DMS153 (cell line): ENCODE results near the gene SH3TC1.

Experiments
- DNase-seq: peaks from one replicate; lab custom pipeline; 2025; lab: John Stamatoyannopoulos, UW

SH3TC1 gene

DNA sequence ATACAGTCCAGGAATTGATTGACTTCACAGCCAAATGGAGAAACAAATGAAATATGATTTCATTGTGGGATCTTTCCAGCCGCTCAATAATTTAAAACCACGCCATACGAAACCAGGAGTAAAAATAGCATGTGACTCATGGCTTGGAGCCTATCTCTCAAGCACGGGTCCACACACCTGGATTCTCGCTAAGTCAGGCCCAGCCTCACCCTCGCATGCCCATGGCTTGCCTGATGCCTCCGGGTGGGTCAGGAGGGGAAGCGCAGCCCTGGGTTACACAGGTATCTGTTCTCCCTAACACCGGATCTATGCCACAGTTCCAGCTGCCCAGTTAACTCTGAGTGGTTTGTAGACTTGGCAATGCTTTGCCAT, 34.9 kb upstream of the SH3TC1 start:
- DNase-seq = no peak

DNA sequence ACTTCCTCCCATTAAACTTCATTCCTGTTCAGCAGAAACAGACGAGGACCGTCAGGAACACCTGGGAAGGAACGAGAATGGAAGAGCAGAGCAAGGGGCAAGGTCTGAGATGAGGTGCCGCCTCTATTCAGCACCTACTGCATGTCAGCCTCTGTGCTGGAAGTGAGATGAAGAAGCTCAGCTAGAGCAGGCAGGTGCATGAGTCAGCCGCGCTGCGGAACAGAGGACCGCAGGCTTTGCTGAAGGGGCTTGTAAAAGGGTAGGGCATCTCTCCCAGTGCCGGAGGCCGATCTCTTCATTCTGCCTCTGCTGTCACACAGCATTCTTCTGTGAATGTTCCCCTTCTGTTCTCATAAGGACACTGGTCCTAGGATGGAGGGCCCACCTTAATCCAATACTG, 34.4 kb upstream of the SH3TC1 start:
- no peak for DNase-seq

DNA sequence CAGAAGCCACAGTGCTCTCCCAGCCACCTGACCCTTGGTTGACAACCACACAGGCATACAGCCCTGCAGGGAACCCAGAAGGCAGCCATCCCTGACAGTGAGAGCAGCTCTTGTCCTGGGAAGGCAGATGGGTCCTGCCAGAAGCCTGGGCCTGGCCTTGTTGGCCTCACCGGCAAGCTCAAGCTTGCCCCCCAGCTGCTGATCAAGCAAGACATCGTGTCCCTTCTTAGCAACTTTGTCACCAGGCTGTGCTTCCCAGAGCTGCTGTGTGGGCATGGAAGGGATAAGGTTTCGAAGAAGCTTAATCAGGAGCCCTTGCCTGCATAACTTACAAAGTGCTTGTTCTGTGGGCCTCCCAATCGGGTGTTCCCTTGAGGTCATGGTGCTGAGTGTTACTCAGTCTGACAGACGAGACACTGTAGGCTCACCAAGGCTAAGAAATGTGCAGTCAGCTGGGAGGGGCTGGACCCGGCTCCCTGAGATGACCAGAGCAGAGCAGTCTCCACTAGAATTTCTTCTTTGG, 33.7 kb upstream of the SH3TC1 start:
- no peak for DNase-seq

DNA sequence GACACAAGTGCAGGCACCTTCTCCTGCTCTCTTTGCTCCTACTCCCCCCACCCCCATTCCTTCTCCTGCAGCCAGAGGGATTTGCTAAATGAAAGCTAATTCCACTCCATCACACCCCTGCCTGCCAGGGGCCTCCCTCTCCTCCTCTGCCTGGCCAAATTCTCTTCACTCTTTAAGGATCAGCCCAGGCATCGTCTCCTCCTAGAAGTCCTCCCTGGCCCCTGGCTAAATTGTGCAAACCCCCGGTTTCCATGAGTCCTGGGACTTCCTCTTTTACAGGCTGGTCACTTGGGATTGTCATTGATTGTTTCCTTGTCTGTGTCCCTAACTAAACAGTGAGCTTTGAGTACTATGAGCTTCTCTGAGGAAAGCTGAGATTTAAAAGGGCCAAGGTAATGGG, 31.8 kb upstream of the SH3TC1 start:
- no peak for DNase-seq

DNA sequence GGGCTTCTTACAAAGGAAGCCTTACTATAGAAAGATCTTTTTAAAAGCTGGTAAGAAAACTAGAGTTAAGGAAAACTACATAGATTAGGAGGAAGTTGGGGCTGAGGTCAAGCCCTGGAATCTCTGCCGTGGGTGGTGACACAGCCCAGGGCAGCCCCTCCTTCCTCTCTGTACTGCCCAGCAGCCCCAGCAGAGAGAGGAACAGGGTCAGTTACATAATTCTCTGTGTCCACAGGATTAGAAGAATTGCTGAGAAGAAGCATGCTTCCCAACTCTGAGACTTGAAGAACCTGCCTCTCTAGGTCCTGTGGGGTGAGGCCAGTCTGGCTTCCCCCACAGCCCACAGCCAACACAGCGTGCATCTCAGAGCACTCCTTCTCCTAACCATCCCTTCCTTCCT, 31.3 kb upstream of the SH3TC1 start:
- no peak for DNase-seq

DNA sequence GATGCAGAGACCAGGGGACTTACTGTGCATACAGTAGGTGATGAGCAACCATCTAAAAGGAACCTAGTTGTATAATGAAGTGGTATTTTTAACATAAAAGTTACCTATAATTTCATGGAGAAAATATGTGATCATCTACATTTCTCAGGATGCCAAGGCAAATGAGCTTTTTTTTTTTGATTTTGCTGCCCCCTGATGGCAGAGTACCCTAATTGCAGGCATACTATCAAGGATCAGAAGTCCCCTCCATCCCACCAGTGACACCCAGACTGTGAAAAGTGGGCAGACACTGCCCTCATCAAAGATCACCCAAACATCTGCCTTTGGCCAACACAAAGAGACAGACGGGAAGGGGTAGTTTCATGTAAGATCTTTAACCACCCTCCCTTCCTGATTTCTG, 30.9 kb upstream of the SH3TC1 start:
- DNase-seq = no peak

DNA sequence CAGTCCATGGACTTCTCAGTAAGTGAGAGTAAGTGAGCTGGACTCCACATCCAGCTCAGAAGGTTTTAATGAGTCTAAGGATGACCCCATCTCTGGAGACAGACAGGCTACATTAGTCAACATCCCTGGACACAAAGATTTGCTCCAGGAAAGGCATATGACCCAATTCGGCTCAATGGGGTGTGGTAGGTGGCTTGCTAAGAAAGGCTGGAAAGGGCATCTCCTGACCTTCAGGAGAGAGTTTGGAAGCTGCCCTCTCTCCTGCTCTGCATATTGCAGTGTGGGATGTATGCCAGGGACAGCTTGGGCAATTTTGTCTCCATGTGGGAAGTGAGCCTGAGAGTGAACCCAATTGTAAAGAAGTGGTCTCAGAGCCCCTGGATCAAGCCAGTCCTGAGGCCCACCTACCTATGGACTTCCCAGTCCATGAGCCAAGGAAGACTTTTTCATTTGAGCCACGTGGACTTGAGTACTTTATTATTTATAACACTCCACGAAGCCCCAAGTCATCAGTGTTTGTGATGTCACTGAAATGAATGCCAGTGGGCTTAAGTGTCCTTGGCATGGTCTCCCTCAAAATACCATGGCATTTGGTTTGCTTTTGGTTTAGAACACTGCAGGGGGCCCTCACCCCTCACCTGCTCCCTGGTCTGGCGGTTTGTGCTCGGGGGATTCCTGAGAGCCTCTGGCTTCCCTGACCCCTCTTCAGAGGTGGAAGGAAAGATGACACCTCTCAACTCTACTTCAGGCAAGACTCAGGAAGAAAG, 30.1 kb upstream of the SH3TC1 start:
- no peak for DNase-seq

DNA sequence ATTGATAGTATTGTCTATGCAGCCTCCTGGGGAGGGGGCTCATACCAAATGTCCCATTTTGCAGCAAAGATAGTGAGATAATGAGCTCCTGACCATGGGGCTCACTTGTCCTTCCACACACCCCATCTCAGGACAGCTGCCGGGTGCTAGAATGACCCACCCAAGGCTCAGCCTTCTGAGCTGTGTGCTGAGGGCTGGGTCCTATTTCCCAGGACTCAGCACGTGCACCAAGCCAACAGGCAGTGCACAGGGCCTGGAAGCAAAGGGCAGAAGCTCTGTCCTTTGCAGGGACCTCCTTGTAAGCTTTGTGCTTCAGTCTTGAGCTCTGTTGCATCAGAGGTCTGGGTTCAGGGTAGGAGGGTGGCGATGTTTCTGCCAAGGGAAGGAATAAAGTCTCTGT, 29.3 kb upstream of the SH3TC1 start:
- no peak for DNase-seq

DNA sequence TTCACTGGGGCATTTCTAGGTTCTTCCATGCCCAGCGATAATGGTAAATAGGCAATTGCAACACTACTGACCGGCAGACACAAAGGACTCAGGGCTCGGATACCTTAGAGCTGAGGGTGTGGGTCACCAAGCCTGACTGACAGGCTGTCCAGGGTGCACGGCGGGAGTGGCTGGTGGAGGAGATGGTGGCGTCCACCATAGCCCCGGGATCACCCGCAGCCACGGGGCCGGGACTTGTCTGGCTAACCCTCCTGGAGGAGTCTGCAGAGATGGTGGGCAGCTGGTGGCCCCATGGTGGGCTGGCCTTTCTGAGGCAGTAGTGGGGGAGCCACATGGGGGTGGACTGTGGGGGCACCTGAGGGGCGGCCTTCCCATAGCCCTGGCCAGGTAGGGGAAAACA, 28.7 kb upstream of the SH3TC1 start:
- DNase-seq = no peak

DNA sequence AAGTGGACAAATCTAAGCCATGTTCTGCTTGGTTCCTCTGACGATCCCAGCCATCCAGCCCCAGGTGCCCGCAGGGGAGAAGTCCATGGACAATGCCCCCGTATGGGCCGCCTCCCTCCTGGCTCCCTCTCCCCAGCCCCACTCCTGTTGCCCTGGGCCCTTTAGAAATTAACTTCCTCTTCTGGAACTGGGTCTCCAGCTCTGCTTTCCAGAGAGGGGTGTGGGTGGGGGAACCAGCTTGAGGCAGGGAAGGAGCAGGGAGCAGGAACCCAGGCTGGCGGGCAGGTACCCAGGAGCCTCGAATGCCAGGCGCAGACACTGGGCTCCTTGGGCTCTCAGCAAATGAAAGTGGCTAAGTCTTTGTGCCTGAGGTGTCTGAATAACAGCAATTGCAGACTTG, 27.8 kb upstream of the SH3TC1 start:
- DNase-seq = no peak

DNA sequence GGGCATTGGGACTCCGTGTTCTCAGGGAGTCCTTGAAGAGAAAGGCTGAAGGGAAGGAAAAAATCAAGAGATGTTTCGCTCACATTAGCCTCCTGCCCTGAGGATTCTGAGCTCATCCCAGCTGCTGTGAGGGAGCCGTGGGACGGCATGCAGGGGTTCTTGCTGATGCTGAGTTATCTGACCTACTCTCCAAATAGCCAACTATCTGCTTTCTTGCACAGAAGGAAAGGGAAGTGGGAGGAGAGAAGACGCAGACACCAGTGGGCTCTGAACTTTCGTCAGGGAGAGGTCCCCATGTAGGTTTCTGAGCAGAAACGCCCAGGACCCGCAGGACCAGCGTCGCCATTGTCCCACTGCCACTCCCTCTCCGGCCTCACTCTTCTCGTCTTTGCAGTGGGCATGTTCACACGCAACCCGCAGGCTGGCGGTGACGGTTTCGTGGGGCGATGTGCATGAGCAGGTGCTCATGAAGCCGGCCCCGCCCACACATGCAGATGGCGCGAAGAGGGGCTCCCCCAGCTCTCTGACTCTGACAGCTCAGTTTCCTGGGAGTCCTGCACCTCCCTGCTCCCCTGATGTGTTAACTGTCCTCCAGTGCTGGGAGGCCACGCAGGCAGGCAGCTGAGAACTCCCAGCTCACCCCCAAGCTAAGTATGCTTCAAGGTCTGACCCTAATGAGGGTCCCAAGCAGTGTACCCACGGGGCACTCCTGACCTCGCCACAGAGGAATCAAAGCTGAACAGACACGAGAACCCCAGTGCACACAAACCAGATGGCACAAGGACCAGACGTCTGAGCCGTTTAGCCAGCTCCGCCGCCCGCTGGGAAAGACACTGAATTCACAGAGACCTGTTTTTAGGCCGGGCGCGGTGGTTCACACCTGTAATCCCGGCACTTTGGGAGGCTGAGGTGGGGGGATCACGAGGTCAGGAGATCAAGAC, 26.8 kb upstream of the SH3TC1 start:
- no peak for DNase-seq

DNA sequence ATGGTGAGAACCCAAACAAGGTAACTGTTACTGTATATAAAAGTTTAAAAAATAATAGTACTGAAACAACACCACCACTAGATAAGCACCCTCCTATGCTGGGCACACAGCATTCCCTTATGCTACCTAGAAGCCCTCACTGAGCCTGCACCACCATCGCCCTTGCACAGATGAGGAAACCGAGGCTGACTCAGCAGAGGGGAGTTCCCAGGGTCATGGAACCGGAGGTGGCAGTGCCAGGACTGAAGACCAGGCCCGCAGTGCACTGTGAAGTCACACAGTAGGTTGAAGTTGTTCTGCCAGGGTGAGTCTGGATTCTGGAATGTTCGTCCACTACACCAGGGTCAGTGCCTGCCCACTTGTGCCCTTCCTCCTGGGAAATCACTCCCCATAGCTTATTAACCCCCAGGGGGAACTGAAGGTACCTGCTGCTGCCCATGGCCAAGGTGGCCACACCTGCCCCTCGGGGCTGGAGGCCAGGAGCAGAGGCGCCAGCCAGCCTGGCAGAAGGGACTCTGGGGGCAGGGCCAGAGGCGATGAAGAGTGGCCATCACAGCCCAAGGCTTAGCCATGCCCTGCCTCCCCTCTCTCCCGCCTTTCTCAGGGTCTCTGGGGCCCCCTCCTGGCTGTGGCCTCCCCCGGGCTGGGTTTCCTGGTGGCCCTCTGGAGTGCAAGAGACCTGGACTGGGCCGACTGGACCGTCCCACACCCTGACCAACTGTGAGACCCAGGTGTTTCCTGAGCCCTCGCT, 25.4 kb upstream of the SH3TC1 start:
- no peak for DNase-seq

DNA sequence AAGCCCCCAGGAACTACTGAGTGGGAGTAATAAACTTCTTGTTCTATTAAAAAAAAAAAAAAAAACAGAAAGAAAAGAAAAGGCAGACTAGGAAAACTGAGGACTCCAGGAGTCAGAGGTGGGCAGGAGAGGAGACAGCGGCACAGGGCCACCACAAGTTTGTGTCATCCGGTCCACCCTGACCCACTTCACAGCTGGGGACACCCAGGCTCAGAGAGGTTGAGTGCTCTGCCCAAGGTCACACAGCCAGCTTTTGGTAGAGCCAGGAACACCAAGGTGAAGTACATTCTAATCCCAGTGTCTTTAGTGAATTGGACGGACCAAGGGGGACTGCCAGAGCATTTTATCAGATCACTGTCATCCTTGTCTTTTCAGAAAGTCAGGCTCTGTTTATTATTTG, 24.1 kb upstream of the SH3TC1 start:
- DNase-seq = no peak

DNA sequence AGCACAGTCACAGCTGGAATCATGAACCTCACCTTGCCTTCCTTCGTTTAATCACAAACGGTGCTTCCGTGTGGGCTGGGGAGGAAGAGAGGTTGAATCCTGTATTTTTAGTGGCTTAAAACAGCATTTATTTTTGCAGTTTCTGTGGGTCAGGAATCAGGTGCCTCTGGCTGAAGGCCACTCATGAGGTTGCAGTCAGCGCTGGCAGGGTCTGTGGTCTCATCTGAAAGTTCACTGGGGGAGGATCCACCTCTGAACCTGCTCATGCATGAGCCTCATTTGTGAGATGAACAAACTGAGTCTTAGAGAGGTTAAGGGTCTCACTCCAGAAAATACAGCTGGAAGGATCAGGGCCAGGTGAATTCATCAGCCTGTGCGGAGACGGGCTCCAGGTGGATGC, 23.4 kb upstream of the SH3TC1 start:
- DNase-seq = no peak

DNA sequence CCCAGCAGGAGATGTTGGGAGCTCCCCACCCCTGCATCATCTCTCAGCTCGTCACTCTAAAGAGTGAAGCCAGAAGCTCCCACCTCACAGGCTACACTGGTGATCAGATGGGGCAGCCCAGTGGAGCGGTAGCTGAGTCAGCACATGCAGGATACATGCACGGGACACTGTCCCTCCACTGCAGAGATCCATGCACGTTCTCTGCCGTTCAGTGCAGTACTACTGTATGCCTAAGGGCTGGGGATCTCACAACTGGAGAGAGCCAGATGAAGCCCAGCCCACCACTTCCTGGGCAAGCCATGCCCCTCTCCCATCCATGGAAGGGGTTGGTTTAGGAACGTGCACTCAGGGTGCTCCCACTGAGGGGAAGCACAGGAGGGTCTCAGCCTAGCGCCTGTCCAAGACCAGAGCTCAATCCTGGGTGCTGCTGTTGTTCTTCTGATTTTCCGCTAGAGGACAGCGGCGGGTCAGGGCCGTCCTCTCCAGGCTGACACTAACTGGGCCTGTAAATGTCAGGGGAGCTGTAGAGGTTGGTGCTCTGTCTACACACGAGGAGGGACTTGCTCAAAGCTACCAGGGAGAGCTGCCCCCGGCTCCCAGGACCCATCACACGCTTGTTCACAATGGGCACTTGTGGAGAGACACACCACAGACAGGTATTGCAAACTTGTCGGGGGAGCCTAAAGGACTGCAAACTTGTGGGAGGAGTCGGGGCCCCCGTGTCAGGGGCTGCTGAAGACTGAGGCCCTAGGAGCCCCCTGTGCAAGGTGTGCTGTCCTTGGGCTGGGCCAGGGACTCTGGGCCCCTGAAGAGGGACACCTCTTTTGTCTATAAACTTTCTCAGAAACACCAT, 22.3 kb upstream of the SH3TC1 start:
- DNase-seq = no peak

DNA sequence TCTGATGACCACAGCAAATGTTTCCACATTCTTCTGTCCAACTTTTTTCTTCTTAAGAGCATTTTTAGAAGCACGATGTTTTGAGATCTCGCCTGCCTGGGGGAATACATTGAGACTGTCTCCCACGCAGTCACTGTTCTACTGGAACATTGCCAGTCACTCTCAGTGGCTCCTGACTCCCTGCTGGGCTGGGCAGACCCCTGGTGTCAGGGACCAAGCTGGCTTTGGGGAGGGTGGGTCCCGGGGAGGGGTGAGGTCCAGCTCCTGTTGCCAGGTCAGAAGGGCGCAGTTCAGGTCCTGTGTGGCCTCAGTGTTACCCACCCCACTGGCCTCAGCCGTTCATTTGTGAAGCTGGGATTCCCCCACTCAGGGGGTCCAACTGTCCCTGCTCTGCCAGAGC, 21.5 kb upstream of the SH3TC1 start:
- DNase-seq = no peak

DNA sequence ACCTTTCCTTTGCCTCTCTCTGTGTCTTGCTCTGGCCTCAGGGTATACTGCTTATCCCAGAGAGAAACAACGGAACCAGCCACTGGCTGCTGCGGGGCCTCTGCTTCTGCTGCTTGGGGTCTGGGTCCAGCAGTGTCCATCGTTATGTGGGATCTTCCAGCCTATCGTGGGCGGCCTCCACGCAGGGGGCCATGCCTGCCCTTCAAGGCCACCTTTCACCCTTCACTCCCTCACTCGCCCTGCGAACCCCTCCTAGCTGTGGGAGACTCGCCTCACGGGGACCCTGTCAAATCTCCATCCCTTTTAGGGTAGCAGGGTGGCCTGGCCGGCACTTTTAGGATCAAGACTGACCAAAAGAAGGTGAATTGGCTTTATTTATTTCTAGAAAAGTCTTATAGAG, 21.1 kb upstream of the SH3TC1 start:
- no peak for DNase-seq

DNA sequence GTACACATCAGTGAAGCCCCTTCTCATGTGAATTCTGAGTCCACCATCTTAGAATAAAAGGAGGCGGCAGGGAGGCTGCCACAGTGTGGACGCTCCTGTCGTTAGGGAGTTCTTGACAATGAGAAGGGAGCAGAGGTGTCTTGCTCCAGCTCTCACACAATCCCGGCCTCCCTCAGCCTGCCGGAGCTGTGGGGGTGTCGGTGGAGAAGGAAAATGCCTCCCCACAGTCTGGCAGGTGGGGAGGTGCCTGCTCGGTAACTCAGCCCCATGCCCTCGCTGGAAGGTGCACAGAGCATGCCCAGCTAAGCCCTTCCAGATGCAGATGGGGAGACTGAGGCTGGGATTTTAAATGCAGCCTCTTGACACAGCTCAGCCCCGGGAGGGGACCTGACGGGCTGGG, 20.0 kb upstream of the SH3TC1 start:
- DNase-seq = no peak

DNA sequence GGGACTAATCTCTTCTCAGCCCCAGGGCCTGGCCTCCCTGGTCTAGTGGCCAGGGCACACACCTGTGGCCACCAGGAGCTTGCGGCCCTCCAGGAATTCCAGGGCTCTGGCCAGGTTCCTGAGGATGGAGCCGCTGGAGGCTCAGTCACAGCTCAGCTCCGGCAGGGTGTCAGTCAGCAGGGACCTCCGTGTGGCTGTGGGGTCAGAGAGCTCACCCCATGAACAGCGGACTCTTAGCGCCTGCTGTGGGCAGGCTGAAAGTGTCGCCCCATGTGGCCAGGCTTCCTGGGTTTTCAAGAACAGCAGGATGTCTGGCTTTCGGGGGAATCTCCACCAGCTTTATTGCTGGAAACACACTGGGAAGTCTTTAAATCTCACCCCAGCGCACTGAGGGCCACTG, 19.3 kb upstream of the SH3TC1 start:
- DNase-seq = no peak

DNA sequence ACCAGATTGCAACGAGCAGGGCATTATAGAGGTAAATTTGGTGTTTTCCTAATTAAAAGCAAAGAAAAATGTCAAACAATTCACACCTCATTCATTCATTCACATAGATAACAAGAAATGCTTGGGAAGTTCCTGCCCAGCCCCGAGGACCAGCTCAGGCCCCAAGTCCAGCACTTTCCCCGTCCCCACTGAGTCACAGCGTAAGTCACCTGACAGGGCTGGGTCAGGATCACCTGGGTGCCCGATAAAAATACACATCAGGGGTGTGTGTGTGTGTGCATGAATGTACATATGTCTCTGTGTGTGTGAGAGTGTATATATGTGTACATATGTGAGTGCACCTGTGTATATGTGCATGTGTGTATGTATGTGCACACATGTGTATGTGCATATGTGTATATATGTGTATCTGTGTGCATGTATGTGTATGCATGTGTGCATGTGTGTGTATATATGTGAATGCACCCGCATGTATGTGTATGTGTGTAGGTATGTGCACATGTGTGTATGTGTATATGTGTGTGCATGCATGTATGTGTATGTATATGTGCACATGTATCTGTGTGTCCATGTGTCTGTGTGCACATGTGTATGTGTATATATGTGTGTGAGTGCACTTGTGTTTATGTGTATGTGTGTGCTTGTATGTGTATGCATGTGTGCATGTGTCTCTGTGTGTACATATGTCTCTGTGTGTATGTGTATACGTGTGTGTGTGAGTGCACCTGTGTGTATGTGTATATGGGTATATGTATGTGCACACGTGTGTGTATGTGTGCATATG, 18.6 kb upstream of the SH3TC1 start:
- DNase-seq = no peak

DNA sequence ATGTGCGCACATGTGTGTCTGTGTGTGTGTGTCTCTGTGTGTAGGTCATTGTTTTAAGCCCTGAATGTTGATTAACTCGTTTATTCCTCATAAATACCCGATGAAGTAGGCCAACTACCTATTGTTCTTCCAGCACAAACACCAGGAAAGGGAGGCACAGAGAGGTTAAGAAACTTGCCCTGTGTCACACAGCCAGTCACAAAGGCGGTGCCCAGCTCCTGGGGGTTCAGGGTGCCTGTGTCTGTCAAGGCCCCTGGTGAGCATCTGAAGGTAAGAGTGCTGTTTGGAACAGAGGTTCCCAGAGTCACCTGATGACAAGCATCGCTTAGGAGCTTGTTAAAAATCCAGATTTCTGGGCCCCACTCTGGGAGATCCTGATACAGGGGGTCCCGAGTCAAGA, 18.0 kb upstream of the SH3TC1 start:
- DNase-seq = no peak
